NCI-H187 treated with DMSO at 0.1 percent for 48 hours (cell line): Measurements from ENCODE around the gene OMD.

Experiments
- DNase-seq: peaks from one replicate; lab custom pipeline; 2025; lab: John Stamatoyannopoulos, UW

OMD gene

GRCh38 chr9:92424340-92424739 lies at the start of gene OMD:
TSS of gene OMD (minus strand) at chr9:92424471. CDS start at chr9:92417558, 6,913 bp downstream.
- DNase-seq: no peak

GRCh38 chr9:92468206-92468605 lies 43.9 kb upstream of the OMD start:
- no peak for DNase-seq

GRCh38 chr9:92467511-92467910 lies 43.2 kb upstream of the OMD start:
- DNase-seq: no peak

GRCh38 chr9:92467041-92467440 lies 42.8 kb upstream of the OMD start:
- no peak for DNase-seq

GRCh38 chr9:92463984-92464383 lies 39.7 kb upstream of the OMD start:
- no peak for DNase-seq

- DNase-seq: no peak
These were observed 39.1 kb upstream of the OMD start for GRCh38 chr9:92463387-92463786.

- DNase-seq: no peak
These were observed 33.3 kb upstream of the OMD start for GRCh38 chr9:92457576-92457975.

- no peak for DNase-seq
These were observed 30.9 kb upstream of the OMD start for GRCh38 chr9:92455217-92455616.

- no peak for DNase-seq
These were observed 22.3 kb upstream of the OMD start for GRCh38 chr9:92446536-92446935.

GRCh38 chr9:92444841-92445240 lies 20.6 kb upstream of the OMD start:
- no peak for DNase-seq

- DNase-seq: no peak
These were observed 16.4 kb upstream of the OMD start for GRCh38 chr9:92440751-92441046.

GRCh38 chr9:92439921-92440750 lies 15.9 kb upstream of the OMD start:
- DNase-seq: no peak

- DNase-seq: no peak
These were observed 14.7 kb upstream of the OMD start for GRCh38 chr9:92438900-92439526.

GRCh38 chr9:92435263-92435662 lies 11.0 kb upstream of the OMD start:
- DNase-seq: no peak

- DNase-seq: no peak
These were observed 8.8 kb upstream of the OMD start for GRCh38 chr9:92432972-92433548.

- no peak for DNase-seq
These were observed 8.1 kb upstream of the OMD start for GRCh38 chr9:92432350-92432749.

GRCh38 chr9:92429836-92430235 lies 5.6 kb upstream of the OMD start:
- DNase-seq: no peak

GRCh38 chr9:92426501-92427145 lies 2.4 kb upstream of the OMD start:
- DNase-seq: no peak

GRCh38 chr9:92425474-92425873 lies 1.2 kb upstream of the OMD start:
- no peak for DNase-seq

- DNase-seq: no peak
These were observed 659 bp downstream of the OMD start for GRCh38 chr9:92423612-92424011.

GRCh38 chr9:92422611-92423338 lies 1.5 kb downstream of the OMD start:
- no peak for DNase-seq

GRCh38 chr9:92414566-92414965 lies 9.7 kb downstream of the OMD start:
- DNase-seq: no peak
